Neuronal stem cell (in vitro differentiated cells): ENCODE measurements around the gene ZNF276.
A peak's percentile ranks its signal among the peaks of the same experiment; 100 is the strongest.
"Not testable (repeated sequence)": the region's sequence is repeated elsewhere in the genome, so short reads cannot be mapped to it uniquely, and the experiment has no call there.

Source experiments
- DNase-seq: peaks from one replicate; pipeline ENCODE4 v3.0.0-alpha.2; 2013; ENCODE audit warnings: low spot score
- H2AFZ ChIP-seq: one replicate; pipeline ENCODE4 v1.6.1; 2013; ENCODE audit warnings: mild to moderate bottlenecking, low read length, inconsistent platforms
- H2AK5ac ChIP-seq: 2 replicates; pipeline ENCODE4 v1.6.1; 2013; ENCODE audit warnings: low read depth, mild to moderate bottlenecking, inconsistent platforms, low read length, moderate library complexity, mixed read lengths
- H2BK120ac ChIP-seq: 2 replicates; pipeline ENCODE4 v1.6.1; 2013; ENCODE audit warnings: low read depth, mild to moderate bottlenecking, inconsistent platforms, low read length, moderate library complexity, mixed read lengths
- H2BK12ac ChIP-seq: one replicate; pipeline ENCODE4 v1.6.1; 2013; ENCODE audit warnings: low read length, inconsistent platforms
- H2BK15ac ChIP-seq: 2 replicates; pipeline ENCODE4 v1.6.1; 2013; ENCODE audit warnings: mild to moderate bottlenecking, low read length, inconsistent platforms, mixed read lengths
- H2BK5ac ChIP-seq: one replicate; pipeline ENCODE4 v1.6.1; 2013; ENCODE audit warnings: inconsistent platforms, mild to moderate bottlenecking, low read length, moderate library complexity
- H3K14ac ChIP-seq: one replicate; pipeline ENCODE4 v1.6.1; 2013; ENCODE audit warnings: low read length, inconsistent platforms
- H3K18ac ChIP-seq: 2 replicates; pipeline ENCODE4 v1.6.1; 2013; ENCODE audit warnings: low read length, inconsistent platforms
- H3K23ac ChIP-seq: 2 replicates; pipeline ENCODE4 v1.6.1; 2013; ENCODE audit warnings: low read depth, mild to moderate bottlenecking, mixed read lengths, low read length, inconsistent platforms; ENCODE audit not compliant: poor library complexity
- H3K27ac ChIP-seq: replicated peaks from 3 replicates; pipeline ENCODE4 v1.5.1; 2013; ENCODE audit warnings: low read length, inconsistent platforms
- H3K27me3 ChIP-seq, 3 experiments: 2 replicates each; pipeline ENCODE4 v1.6.1; 2013; ENCODE audit warnings: low read length in 3 of 3, mild to moderate bottlenecking in 2 of 3, inconsistent platforms in 1 of 3, low read depth in 1 of 3, mixed read lengths in 1 of 3, moderate library complexity in 1 of 3; ENCODE audit not compliant: control insufficient read depth in 3 of 3, insufficient read depth in 3 of 3
- H3K36me3 ChIP-seq, 2 donors: replicated peaks in 1 of 2; 2 replicates each; pipeline ENCODE4 v1.6.1; 2013; ENCODE audit warnings: low read length in 2 of 2; ENCODE audit not compliant: control insufficient read depth in 2 of 2, insufficient read depth in 2 of 2
- H3K4ac ChIP-seq: 2 replicates; pipeline ENCODE4 v1.6.1; 2013; ENCODE audit warnings: inconsistent platforms, mild to moderate bottlenecking, low read length, moderate library complexity
- H3K4me1 ChIP-seq, 2 donors: 1 replicate in 1 of 2; 2 replicates in 1 of 2; pipeline ENCODE4 v1.6.1; 2013; ENCODE audit warnings: low read length in 2 of 2, low read depth in 1 of 2; ENCODE audit not compliant: control insufficient read depth in 2 of 2, insufficient read depth in 1 of 2
- H3K4me2 ChIP-seq: one replicate; pipeline ENCODE4 v1.6.1; 2013; ENCODE audit warnings: mild to moderate bottlenecking, low read length, inconsistent platforms; ENCODE audit not compliant: insufficient read depth, poor library complexity, severe bottlenecking
- H3K4me3 ChIP-seq, 2 donors: 2 replicates each; pipeline ENCODE4 v1.5.1; 2013; ENCODE audit warnings: low read length in 2 of 2, mild to moderate bottlenecking in 2 of 2, inconsistent platforms in 1 of 2, moderate library complexity in 1 of 2
- H3K79me1 ChIP-seq: one replicate; pipeline ENCODE4 v1.6.1; 2013; ENCODE audit warnings: low read depth, mild to moderate bottlenecking, inconsistent platforms, low read length, moderate library complexity
- H3K9ac ChIP-seq: one replicate; pipeline ENCODE4 v1.6.1; 2013; ENCODE audit warnings: mild to moderate bottlenecking, low read depth, low read length, inconsistent platforms; ENCODE audit not compliant: poor library complexity
- H3K9me3 ChIP-seq, 2 donors: replicated peaks in 1 of 2; 2 replicates each; pipeline versions ENCODE3 to v1.6.1; 2013; ENCODE audit warnings: low read length in 2 of 2, mild to moderate bottlenecking in 2 of 2, inconsistent platforms in 1 of 2, low read depth in 1 of 2, mixed read lengths in 1 of 2, moderate library complexity in 1 of 2; ENCODE audit not compliant: control insufficient read depth in 2 of 2, insufficient read depth in 1 of 2
- H4K8ac ChIP-seq: one replicate; pipeline ENCODE4 v1.6.1; 2013; ENCODE audit warnings: low read depth, mild to moderate bottlenecking, inconsistent platforms, low read length, moderate library complexity
- H4K91ac ChIP-seq: one replicate; pipeline ENCODE4 v1.6.1; 2013; ENCODE audit warnings: low read length, low read depth, mild to moderate bottlenecking, inconsistent platforms; ENCODE audit not compliant: poor library complexity
- WGBS, 2 donors: extraction: QIAGEN DNeasy Blood & Tissue Kit; methylation state at CpG; one replicate each; pipeline ENCODE4 v1.1.7; 2013; ENCODE audit warnings: missing lambda C conversion rate in 2 of 2, mixed read lengths in 1 of 2; ENCODE audit not compliant: insufficient read length in 2 of 2, insufficient replicate concordance in 1 of 2; ENCODE audit errors: extremely low coverage in 2 of 2; 5-methylcytosine and 5-hydroxymethylcytosine counted together

Gene ZNF276

DNA sequence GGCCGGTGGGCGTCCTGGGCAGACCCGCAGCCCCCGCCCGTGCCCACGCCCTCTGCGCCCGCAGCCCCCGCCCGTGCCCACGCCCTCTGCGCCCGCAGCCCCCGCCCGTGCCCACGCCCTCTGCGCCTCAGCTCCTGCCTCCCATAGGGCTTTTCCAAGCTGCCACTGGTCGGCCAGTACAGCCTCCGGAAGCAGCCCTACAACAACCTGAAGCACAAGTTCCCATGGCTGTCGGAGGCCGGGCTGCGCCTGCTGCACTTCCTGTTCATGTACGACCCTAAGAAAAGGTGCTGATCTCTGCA lies 26.6 kb upstream of the ZNF276 start:
- not testable (repeated sequence) for H2BK12ac ChIP-seq, H2BK15ac ChIP-seq, H3K27ac ChIP-seq, H3K27me3 ChIP-seq, H2AFZ ChIP-seq, H3K4me2 ChIP-seq, H2BK120ac ChIP-seq, H4K91ac ChIP-seq, H3K4me3 ChIP-seq, H3K14ac ChIP-seq, H3K4ac ChIP-seq, H2AK5ac ChIP-seq, H3K9me3 ChIP-seq, H3K18ac ChIP-seq, H3K79me1 ChIP-seq, DNase-seq, H3K4me1 ChIP-seq, H3K9ac ChIP-seq, H4K8ac ChIP-seq, H2BK5ac ChIP-seq
- peak overlapping the region; percentile 91 for H3K23ac ChIP-seq
- peaks cover 50 to 87% of the 10 kb centered on the region in 2 donors for H3K36me3 ChIP-seq
- WGBS, 2 donors = no CpG with 5 or more reads among the region's 23 CpGs

DNA sequence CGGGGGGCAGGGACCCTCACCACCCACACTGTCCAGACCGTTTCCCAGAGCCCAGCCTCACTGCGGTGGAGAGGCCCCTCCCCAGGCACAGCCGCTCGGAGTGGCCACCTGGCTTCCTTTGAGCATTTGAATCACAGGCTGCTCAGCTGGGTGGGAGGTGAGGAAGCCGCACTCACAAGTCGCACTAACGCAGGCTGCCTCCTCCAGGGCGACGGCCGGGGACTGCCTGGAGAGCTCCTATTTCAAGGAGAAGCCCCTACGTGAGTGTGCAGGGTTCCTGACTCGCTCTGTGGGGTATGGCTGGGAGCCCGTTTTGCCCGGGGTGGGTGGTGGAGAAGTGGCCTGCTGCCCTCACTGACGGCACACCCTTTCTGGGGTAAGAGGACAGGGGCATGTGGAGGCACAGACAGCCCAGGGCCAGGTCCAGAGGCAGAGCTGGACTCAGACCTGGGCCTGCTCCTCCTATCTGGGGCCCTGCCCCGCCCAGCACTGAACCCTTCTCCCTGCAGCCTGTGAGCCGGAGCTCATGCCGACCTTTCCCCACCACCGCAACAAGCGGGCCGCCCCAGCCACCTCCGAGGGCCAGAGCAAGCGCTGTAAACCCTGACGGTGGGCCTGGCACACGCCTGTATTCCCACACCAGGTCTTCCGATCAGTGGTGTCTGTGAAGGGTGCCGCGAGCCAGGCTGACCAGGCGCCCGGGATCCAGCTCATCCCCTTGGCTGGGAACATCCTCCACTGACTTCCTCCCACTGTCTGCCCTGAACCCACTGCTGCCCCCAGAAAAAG lies 26.1 kb upstream of the ZNF276 start:
- Histone ChIP-seq H2AFZ (no peak overlapping the region), H3K9ac (no peak overlapping the region), H3K27me3 (no peaks in the 10 kb centered on the region), H3K4me1 (peaks cover 3 to 5% of the 10 kb centered on the region in 2 donors), H2BK120ac (no peak overlapping the region), H3K23ac (peak overlapping the region; percentile 91), H4K8ac (no peak overlapping the region), H3K79me1 (peaks cover 2% of the 10 kb centered on the region), H2BK12ac (no peak overlapping the region), H3K36me3 (peaks cover 46 to 83% of the 10 kb centered on the region in 2 donors), H3K4me3 (no peak overlapping the region), H3K4me2 (no peak overlapping the region), H4K91ac (no peak overlapping the region), H2BK5ac (no peak overlapping the region), H3K27ac (no peak overlapping the region), H3K18ac (no peak overlapping the region), H3K14ac (no peak overlapping the region), H3K4ac (no peak overlapping the region), H3K9me3 (no peaks in the 10 kb centered on the region), H2AK5ac (no peak overlapping the region), H2BK15ac (no peak overlapping the region)
- DNase-seq = no peak
- no CpG with 5 or more reads among the region's 31 CpGs for WGBS, 2 donors

DNA sequence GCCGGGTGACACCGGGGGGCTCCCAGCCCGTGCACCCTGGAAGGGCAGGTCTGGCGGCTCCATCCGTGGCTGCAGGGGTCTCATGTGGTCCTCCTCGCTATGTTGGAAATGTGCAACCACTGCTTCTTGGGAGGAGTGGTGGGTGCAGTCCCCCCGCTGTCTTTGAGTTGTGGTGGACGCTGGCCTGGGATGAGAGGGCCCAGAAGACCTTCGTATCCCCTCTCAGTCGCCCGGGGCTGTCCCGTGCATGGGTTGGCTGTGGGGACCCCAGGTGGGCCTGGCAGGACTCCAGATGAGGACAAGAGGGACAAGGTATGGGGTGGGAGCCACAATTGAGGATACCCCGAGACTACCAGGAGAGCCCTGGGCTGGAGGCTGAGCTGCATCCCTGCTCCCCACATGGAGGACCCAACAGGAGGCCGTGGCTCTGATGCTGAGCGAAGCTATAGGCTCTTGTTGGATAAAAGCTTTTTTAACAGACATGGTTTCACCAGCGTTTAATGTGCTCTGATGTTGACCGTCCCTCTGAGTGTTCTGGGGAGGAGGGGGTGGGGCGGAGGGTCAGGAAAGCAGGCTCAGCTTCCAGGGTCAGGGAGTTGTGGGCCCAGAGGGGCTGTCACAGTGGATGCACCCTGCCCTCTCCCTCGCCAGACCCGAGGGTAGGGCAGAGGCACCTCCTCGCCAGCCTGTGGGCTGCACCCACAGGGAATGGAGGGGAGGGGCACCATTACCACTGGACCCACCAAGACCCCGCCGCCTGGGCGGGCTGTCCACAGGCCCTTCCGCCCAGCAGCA lies 25.3 kb upstream of the ZNF276 start:
- no peak overlapping the region for H3K4ac ChIP-seq
- H3K27me3 ChIP-seq = no peaks in the 10 kb centered on the region

DNA sequence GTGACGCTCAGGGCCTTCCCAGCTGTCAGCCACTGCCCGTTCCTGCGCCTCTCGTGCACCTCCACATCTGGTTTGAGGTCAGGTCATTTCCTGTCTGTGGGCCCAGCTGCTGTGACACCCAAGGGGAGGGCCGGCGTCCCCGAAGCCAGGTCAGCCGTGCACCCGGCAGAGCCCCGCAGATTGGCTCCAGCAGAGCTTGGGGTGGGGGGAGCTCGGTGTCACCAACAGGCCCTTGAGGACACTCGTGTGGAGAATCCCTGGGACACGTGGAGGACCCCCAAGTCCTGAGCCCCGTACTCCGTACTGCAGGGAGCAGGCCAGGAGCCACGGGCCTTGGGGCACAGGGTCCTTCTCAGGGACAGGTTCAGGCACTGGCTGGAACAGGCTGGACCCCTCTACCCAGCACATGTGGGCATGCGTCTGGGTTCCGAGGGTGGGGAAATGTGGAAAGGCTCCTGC lies 24.6 kb upstream of the ZNF276 start:
- Histone ChIP-seq H3K36me3 (peaks cover 35 to 71% of the 10 kb centered on the region in 2 donors), H3K23ac (peak overlapping the region; percentile 86)
- no peak for DNase-seq

More for the DNA sequence above, 25.3 kb upstream of the ZNF276 start:
- H3K27ac ChIP-seq = no peak overlapping the region
- H3K36me3 ChIP-seq = peaks cover 41 to 77% of the 10 kb centered on the region in 2 donors
- WGBS, 2 donors = no CpG with 5 or more reads among the region's 25 CpGs
- no peak overlapping the region for H3K9ac ChIP-seq
- peaks cover 9 to 13% of the 10 kb centered on the region in 2 donors for H3K4me1 ChIP-seq
- no peak overlapping the region for H2AK5ac ChIP-seq
- no peak overlapping the region for H4K91ac ChIP-seq
- peaks cover 6% of the 10 kb centered on the region for H3K79me1 ChIP-seq
- no peak overlapping the region for H2BK120ac ChIP-seq
- peak overlapping the region; percentile 57 for H3K18ac ChIP-seq
- no peak overlapping the region for H4K8ac ChIP-seq
- no peak overlapping the region for H2AFZ ChIP-seq
- H3K23ac ChIP-seq = peak overlapping the region; percentile 86
- no peak overlapping the region for H2BK12ac ChIP-seq
- no peaks in the 10 kb centered on the region for H3K9me3 ChIP-seq
- no peak for DNase-seq
- H2BK5ac ChIP-seq = peak overlapping the region; percentile 13
- H3K4me2 ChIP-seq = no peak overlapping the region
- no peak overlapping the region for H3K14ac ChIP-seq
- H3K4me3 ChIP-seq = peak overlapping the region in 1 of 2 donors; percentile 10
- no peak overlapping the region for H2BK15ac ChIP-seq

More for the DNA sequence above, 24.6 kb upstream of the ZNF276 start:
- Histone ChIP-seq H3K18ac (no peak overlapping the region), H2BK15ac (no peak overlapping the region), H2BK120ac (no peak overlapping the region), H3K4me2 (no peak overlapping the region), H3K79me1 (peaks cover 7% of the 10 kb centered on the region), H3K4ac (no peak overlapping the region), H3K27me3 (no peaks in the 10 kb centered on the region), H4K91ac (no peak overlapping the region), H2AK5ac (no peak overlapping the region), H3K4me3 (no peak overlapping the region), H2AFZ (no peak overlapping the region), H2BK5ac (peak overlapping the region; percentile 13), H3K9me3 (no peaks in the 10 kb centered on the region), H2BK12ac (no peak overlapping the region), H3K4me1 (peaks cover 9 to 13% of the 10 kb centered on the region in 2 donors), H3K14ac (no peak overlapping the region), H4K8ac (no peak overlapping the region), H3K9ac (no peak overlapping the region), H3K27ac (no peak overlapping the region)
- WGBS, 2 donors = no CpG with 5 or more reads among the region's 18 CpGs
